OCI-LY1 (cell line): Measurements from ENCODE around the gene RAB18.

Experiments used
- H2AFZ ChIP-seq: fragments of 200-600 bp; sonication (generic), shearing (Covaris generic); 2 replicates; pipeline ENCODE4 v1.6.0; 2014; ENCODE audit warnings: antibody characterized with exemption, mild to moderate bottlenecking, low read length
- H3F3A ChIP-seq: fragments of 200-600 bp; sonication (generic), shearing (Covaris generic); 2 replicates; pipeline ENCODE4 v1.6.0; 2014; ENCODE audit warnings: mild to moderate bottlenecking, antibody characterized with exemption, low read length, moderate library complexity; ENCODE audit not compliant: insufficient read depth
- H3K27ac ChIP-seq: fragments of 200-600 bp; sonication (generic); 2 replicates; pipeline ENCODE4 v1.5.1; 2014; ENCODE audit warnings: low read length, mixed run types, mild to moderate bottlenecking, low read depth; ENCODE audit not compliant: poor library complexity, severe bottlenecking
- H3K27me3 ChIP-seq: fragments of 200-600 bp; sonication (generic); 2 replicates; pipeline ENCODE4 v1.6.0; 2014; ENCODE audit warnings: antibody characterized with exemption, mild to moderate bottlenecking, low read length, moderate library complexity; ENCODE audit not compliant: insufficient read depth
- H3K36me3 ChIP-seq: fragments of 200-600 bp; sonication (generic); 2 replicates; pipeline ENCODE4 v1.6.1; 2014; ENCODE audit warnings: mild to moderate bottlenecking, antibody characterized with exemption, low read length, moderate library complexity, mixed read lengths; ENCODE audit not compliant: insufficient read depth
- H3K4me1 ChIP-seq: fragments of 200-600 bp; sonication (generic); 2 replicates; pipeline ENCODE4 v1.5.1; 2014; ENCODE audit warnings: mild to moderate bottlenecking, low read length, moderate library complexity; ENCODE audit not compliant: insufficient read depth, severe bottlenecking
- H3K4me2 ChIP-seq: fragments of 200-600 bp; sonication (generic), shearing (Covaris generic); 2 replicates; pipeline ENCODE4 v1.6.1; 2014; ENCODE audit warnings: low read length
- H3K4me3 ChIP-seq: fragments of 200-600 bp; sonication (generic); 2 replicates; pipeline ENCODE4 v1.5.1; 2014; ENCODE audit warnings: low read length, low read depth, mild to moderate bottlenecking, mixed read lengths; ENCODE audit not compliant: poor library complexity, severe bottlenecking
- H3K79me2 ChIP-seq: fragments of 200-600 bp; shearing (Covaris generic); 2 replicates; pipeline ENCODE4 v1.6.1; 2016; ENCODE audit warnings: mixed run types, low read length, mixed read lengths; ENCODE audit not compliant: insufficient read depth
- H3K9ac ChIP-seq: fragments of 200-600 bp; sonication (generic), shearing (Covaris generic); 2 replicates; pipeline ENCODE4 v1.6.1; 2014; ENCODE audit warnings: mild to moderate bottlenecking, low read length, mixed read lengths
- H3K9me2 ChIP-seq: fragments of 200-600 bp; sonication (generic), shearing (Covaris generic); 2 replicates; pipeline ENCODE4 v1.6.1; 2014; ENCODE audit warnings: low read depth, mild to moderate bottlenecking, low read length, mixed read lengths
- H3K9me3 ChIP-seq: fragments of 200-600 bp; shearing (Covaris generic); 2 replicates; pipeline ENCODE4 v1.6.1; 2014; ENCODE audit warnings: low read length, mixed read lengths
- H4K20me1 ChIP-seq: fragments of 200-600 bp; sonication (generic), shearing (Covaris generic); 2 replicates; pipeline ENCODE4 v1.6.0; 2016; ENCODE audit warnings: mild to moderate bottlenecking, low read length; ENCODE audit not compliant: insufficient read depth
- EZH2 ChIP-seq: fragments of 200-600 bp; sonication (generic), shearing (Covaris generic); IDR thresholded peaks from 2 replicates; pipeline ENCODE4 v1.8.0; 2017; ENCODE audit warnings: borderline replicate concordance, mixed run types, mild to moderate bottlenecking, antibody characterized with exemption, low read length, moderate library complexity, mixed read lengths
- TF ChIP-seq, protein P1 (sequence below): fragments of 200-600 bp; sonication (generic), shearing (Covaris generic); IDR thresholded peaks from 2 replicates; pipeline ENCODE4 v1.5.1; 2017; ENCODE audit warnings: mild to moderate bottlenecking, antibody characterized with exemption, low read length, moderate library complexity, mixed read lengths

Gene RAB18

DNA sequence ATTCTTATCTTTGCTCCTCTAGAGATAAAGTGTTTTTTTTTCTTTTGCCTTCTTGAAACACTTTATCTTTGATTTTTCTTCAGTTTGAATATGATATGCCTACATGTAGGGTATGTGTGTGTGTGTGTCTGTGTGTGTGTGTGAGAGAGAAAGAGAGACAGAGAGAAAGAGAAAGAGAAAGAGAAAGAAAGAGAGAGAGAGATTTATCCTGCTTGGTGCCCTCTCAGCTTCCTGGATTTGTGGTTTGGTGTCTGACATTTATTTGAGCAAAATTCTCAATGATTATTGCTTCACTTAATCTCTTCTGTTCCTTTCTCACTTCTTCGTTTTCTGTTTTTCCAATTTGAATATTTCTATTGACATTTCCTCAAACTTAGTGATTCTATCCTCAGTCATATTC, 60.3 kb downstream of the RAB18 start:
- TF ChIP-seq EZH2, result no peak
- TF ChIP-seq, protein P1, sequence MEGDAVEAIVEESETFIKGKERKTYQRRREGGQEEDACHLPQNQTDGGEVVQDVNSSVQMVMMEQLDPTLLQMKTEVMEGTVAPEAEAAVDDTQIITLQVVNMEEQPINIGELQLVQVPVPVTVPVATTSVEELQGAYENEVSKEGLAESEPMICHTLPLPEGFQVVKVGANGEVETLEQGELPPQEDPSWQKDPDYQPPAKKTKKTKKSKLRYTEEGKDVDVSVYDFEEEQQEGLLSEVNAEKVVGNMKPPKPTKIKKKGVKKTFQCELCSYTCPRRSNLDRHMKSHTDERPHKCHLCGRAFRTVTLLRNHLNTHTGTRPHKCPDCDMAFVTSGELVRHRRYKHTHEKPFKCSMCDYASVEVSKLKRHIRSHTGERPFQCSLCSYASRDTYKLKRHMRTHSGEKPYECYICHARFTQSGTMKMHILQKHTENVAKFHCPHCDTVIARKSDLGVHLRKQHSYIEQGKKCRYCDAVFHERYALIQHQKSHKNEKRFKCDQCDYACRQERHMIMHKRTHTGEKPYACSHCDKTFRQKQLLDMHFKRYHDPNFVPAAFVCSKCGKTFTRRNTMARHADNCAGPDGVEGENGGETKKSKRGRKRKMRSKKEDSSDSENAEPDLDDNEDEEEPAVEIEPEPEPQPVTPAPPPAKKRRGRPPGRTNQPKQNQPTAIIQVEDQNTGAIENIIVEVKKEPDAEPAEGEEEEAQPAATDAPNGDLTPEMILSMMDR, result no peak
- Histone ChIP-seq H3F3A (no peaks in the 10 kb centered on the region), H3K4me2 (no peak overlapping the region), H3K4me3 (no peak overlapping the region), H3K9me3 (no peaks in the 10 kb centered on the region), H3K9me2 (no peaks in the 10 kb centered on the region), H3K9ac (no peak overlapping the region), H3K36me3 (no peaks in the 10 kb centered on the region), H3K79me2 (no peaks in the 10 kb centered on the region), H4K20me1 (no peaks in the 10 kb centered on the region), H3K27me3 (no peaks in the 10 kb centered on the region), H3K27ac (no peak overlapping the region), H2AFZ (no peak overlapping the region), H3K4me1 (no peaks in the 10 kb centered on the region)

DNA sequence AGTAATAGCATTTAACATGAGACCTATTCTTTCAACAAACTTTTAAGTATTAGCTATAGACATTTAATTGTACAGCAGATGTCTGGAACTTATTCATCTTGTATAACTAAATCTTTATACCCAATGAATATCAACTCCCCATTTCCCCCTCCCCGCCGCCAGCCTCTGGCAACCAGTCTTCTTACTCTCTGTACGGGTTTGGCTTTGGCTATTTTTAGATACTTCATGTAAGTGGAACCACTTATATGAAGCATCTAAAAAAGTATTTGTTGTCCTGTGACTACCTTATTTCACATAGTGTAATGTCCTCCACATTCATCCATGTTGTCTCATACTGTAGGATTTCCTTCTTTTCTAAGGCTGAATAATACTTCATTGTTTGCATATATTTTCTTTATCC, 60.8 kb downstream of the RAB18 start:
- no peak overlapping the region for H3K4me3 ChIP-seq
- no peak overlapping the region for H3K4me2 ChIP-seq

DNA sequence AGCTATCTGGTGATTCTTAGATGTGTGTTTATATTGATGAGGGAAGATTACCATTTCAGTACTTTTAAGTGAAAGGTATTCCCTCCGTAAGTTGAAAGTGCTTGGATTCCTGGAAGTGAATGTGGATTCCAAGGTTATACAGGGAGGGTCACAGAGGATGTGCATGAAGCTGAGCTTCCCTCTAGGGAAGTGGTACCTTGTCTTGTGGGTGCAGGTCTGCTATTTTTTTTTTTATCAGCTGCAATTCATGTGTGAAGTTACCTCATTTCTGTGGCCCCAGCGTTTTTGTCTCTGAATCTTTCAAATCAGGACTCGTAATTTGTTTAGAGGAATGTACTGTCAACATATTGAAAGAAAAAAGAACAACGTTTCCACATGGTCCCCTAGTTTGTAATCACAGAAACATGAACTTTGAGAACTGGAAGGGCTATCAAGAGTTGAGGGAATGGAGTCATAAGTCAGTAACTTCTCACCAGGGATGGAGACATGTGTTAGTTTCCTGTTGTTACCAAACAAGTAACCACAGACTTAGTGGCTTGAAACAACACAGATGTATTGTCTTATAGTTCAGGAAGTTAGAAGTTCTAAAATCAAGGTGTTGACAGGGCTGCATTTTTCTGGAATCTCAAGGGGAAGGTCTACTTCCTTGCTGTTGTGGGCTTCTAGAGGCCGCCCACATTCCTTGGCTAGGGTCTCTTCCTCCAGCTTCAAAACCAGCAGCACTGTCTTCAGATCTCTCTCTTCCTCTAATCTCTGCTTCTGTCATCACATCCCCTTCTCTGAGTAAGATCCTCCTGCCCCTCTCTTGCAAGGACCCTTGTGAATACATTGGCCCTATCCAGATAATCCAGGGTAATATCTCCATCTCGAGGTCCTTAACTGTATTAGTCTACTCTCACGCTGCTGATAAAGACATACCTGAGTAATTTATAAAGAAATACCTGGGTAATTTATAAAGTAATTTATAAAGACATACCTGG, 64.4 kb downstream of the RAB18 start:
- Histone ChIP-seq H3F3A (no peaks in the 10 kb centered on the region), H2AFZ (no peak overlapping the region), H3K9ac (no peak overlapping the region), H3K27me3 (no peaks in the 10 kb centered on the region), H4K20me1 (no peaks in the 10 kb centered on the region), H3K9me3 (no peaks in the 10 kb centered on the region), H3K9me2 (no peaks in the 10 kb centered on the region), H3K4me2 (no peak overlapping the region), H3K4me3 (no peak overlapping the region), H3K4me1 (no peaks in the 10 kb centered on the region), H3K36me3 (no peaks in the 10 kb centered on the region), H3K27ac (no peak overlapping the region), H3K79me2 (no peaks in the 10 kb centered on the region)
- TF ChIP-seq, protein P1, result no peak
- no peak for TF ChIP-seq EZH2

More for the DNA sequence above, 60.8 kb downstream of the RAB18 start:
- H3K27ac ChIP-seq, result no peak overlapping the region
- no peaks in the 10 kb centered on the region for H4K20me1 ChIP-seq
- no peaks in the 10 kb centered on the region for H3K4me1 ChIP-seq
- H3K9me2 ChIP-seq, result no peaks in the 10 kb centered on the region
- no peaks in the 10 kb centered on the region for H3F3A ChIP-seq
- no peaks in the 10 kb centered on the region for H3K27me3 ChIP-seq
- H3K79me2 ChIP-seq, result no peaks in the 10 kb centered on the region
- no peak overlapping the region for H2AFZ ChIP-seq
- no peaks in the 10 kb centered on the region for H3K9me3 ChIP-seq
- H3K9ac ChIP-seq, result no peak overlapping the region
- TF ChIP-seq, protein P1, result no peak
- TF ChIP-seq EZH2, result no peak
- H3K36me3 ChIP-seq, result no peaks in the 10 kb centered on the region
